GM19099 (cell line): ENCODE results near the gene CRB1.

Experiments
- POLR2A ChIP-seq: IDR thresholded peaks from 3 replicates; pipeline ENCODE4 v1.6.1; 2011; ENCODE audit warnings: low read depth; ENCODE audit not compliant: insufficient read length; ENCODE audit errors: extremely low read depth

CRB1 gene

DNA sequence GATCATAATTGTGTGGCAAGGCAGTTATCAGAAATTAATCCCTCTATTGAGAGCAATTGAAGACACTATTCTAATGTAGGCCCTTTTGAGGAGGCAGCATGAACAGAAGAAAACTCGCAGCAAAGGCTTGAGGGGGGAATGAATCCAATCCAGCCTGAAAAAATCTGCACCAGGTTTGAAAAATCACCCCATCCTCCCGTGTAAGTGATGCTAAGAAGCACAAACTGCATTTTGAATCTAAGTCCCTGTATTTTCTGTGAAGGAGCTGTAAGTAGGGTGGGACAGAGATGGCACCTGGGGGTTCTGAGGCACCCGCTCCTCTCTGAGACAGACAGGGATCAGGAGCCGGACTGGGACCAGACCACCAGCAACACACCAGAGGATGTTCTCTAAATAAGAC, at the start of gene CRB1:
TSS of gene CRB1 (plus strand) at position 241 of the 400 bp plus-strand sequence. CDS start 161 bp downstream, outside the sequence.
- TF ChIP-seq POLR2A, result no peak

DNA sequence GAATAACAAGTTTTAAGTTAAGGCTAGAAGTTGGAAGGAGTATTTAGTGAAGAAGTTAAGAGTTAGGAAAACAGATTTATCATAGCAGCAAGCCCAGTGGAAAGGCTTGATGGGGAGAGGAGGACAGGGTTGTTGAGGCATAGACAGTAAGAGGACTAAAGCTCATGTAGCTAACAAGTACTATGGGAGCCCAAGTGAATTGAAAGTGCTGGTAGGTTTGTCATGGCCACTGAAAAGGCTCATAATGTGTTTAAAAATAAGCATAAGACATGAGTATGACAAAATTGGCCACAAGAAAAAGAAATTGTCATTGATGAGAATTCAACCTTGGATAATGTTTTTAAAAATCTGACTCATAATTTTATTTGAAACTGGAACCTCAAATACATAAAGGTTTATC, 49.2 kb upstream of the CRB1 start:
- TF ChIP-seq POLR2A, result no peak

DNA sequence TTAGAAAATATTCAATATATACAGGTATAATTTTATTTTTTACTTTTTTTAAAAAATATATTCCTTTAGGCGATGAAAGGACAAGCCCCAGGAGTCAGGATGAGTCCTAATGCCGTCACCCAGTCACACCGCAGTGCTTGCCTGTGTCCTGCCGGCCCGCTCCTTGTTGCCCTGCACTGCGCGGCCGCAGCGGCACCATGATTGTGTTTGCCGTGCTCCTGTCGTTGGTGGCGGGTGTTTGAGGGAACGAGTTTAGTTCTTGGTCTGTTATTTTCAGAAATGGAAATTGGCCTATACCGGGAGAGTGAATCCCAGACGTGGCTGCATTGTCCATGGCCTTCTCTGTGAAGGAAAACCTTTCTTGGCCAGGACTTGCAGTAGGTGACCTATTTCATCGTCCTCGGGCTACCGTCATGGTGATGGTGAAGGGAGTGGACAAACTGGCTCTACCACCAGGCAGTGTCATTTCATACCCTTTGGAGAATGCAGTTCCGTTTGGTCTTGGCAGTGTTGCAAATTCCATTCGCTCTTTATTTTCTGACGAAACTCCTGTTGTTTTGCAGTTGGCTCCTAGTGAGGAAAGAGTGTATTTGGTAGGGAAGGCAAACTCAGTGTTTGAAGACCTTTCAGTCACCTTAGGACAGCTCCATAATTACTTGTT, 45.9 kb upstream of the CRB1 start:
- TF ChIP-seq POLR2A, result no peak

DNA sequence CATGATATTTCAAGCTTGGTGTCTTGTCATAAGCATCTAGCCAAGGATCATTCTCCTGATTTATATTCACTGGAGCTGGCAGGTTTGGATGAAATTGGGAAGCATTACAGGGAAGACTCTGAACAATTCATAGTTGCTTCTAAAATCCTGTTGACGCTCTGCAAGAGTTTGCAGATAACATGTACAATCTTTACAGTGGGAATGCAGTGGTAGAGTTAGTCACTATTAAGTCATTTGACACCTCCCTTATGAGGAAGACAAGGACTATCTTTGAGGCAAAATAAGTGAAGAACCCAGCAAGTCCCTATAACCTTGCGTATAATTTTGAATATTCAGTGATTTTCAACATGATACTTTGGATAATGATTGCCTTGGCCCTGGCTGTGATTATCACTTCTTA, 45.3 kb upstream of the CRB1 start:
- TF ChIP-seq POLR2A, result no peak

DNA sequence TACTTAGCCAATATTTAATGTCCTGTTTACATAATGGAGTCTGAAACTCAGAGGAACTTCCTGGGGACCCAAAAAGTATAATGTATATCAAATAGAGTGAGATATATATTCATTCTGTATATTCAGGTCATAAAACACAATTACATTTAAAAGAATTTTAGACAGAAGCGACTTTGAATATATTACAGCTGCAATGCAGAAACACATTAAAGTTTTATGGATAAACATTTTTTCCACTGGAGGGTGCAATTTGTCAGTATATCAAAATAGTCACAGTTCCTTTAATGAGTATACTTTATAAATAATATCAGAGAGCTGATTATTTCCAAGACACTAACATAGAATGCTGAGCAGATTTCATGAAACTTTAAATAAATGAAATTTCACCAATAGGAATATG, 43.9 kb upstream of the CRB1 start:
- TF ChIP-seq POLR2A, result no peak

DNA sequence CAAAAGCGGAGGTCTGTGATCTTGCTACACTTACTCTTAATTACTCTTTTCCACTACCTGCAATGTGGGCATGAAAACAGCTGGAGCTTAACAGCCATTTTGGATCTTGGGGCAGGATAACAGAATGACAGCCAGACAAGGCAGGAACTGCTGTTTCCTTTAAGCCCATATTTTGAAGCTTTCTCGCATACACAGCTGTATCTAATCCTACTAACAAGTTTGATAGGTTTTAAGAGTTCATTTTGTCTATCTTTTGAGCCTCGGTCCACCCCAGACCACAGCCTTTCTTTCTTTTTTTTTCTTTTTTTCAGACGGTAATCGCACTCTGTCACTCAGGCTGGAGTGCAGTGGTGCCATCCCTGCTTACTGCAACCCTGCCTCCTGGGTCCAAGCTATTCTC, 42.4 kb upstream of the CRB1 start:
- TF ChIP-seq POLR2A, result no peak

DNA sequence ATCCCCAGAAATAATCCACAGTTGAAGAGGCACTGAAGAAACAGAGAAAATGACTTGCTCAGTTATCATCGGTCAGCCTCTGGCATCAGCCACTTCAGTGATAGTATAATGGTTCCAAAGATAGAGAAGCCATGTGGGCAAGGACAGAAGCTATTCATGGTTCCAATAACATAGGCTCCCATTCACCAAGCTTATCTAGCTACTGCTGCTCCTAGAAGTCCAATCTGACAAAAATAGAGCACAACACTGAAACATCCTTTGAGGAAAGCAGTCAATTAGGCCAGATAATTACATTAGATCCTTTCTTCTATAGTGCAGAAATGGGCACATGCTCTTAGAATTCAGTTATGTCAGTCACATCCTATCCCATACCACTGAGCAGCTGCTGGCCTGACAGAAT, 33.5 kb upstream of the CRB1 start:
- TF ChIP-seq POLR2A, result no peak

DNA sequence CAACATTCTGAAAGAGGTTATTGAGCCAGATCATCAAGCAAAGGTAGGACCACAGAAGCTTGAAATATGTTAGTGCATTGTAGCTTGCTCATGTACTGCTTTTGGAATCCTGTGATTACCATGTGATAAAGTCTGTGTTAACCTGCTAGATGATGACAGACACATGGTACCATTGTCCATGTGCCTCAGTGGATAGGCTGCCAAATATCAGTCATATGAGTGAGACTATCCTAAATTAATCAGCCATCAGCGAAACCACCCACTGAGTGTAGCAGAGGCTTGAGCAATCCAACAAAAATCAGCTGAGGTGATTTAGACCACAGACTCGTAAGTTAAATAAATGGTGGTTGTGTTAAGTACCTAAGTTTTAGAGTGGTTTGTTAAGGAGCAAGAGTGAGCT, 32.7 kb upstream of the CRB1 start:
- no peak for TF ChIP-seq POLR2A

DNA sequence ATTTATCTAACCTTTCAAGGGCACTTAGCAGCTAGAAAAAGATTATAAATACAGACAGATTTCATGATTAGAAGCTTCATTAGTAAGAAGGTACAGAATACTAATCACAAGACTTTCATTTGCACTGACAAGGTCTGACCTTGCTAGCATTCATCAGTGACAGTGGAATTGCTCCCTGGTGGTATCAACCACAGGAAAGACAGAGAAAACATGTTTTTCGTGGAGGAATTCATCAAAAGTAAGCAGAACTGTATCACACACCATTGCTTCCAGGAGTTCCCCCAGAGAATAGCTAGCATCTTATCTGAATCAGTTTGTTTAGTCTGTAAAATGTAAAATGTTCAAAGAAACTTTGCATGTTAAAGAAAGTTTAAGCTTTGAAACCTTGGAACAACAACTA, 20.6 kb upstream of the CRB1 start:
- no peak for TF ChIP-seq POLR2A

DNA sequence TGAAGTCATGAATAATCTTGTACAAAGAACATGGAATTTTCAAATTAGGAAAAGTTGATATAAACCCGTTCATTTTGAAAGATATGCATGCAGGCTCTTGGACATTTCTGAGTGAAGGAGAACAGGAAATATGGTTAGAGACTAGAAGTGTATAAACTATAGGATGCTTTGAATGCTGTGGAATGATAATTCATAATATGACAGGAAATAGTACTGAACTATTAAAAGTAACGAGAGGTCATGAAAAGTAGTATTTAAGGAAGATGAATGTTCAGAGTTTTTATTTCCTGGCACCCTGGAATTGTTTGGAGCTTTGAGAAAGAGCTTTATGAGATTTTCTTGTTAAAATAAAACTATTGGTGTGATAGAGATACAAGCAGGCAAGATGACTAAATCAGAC, 18.7 kb upstream of the CRB1 start:
- TF ChIP-seq POLR2A, result no peak

DNA sequence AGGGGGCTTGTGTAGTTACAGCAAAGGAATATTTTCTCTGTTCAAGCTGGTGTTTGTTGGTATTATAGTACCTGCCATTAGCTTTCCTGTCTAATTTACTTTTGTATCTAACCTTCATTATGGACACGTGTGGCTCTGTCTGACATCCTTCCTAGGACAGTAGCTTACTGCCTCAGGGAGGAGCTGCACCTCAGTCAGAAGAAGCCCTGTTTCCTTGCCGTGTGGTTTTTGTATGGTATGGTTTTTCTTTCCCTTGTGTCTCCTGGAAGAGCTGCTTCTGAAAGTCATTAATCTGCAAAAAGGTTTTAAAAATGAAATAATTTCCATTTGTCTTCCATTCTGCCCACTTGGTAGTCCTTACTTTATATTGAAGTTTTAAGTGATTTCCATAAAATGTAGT, 17.4 kb upstream of the CRB1 start:
- TF ChIP-seq POLR2A, result no peak

DNA sequence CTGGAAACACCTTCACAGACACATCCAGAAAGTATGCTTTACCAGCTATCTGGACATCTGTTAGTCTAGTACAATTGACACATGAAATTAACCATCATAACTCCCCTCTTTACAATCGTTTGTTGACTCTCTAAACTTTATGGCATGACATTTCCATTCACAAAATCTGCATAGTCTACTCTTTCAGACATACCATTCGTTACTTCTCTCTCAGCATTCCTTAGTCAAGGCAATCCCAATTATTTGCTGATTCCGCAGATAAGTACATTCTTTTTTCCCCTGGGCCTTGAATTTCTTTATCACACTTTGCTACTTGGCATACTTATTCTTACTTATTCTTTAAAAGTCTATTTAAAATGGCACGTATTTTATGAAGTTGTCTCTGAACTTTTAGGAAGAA, 15.1 kb upstream of the CRB1 start:
- no peak for TF ChIP-seq POLR2A

DNA sequence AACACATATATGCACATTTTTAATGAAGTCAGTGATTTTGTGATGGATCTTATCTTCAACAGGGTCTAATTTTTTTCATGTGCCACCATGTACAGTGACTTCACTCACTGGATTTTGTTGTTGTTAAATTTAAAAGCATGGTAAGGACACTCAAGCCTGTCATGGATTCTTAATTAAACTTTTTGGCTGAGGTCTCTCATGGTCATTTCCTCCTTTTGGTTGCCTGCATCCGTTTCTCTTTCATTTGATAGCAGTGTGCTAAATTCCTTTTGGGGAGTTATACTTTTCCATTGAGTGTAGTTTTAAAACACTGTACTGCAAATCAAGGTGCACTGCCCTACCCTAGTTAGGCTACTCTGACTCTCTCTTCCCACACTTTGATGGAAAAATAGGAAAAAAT, 13.2 kb upstream of the CRB1 start:
- TF ChIP-seq POLR2A, result no peak

DNA sequence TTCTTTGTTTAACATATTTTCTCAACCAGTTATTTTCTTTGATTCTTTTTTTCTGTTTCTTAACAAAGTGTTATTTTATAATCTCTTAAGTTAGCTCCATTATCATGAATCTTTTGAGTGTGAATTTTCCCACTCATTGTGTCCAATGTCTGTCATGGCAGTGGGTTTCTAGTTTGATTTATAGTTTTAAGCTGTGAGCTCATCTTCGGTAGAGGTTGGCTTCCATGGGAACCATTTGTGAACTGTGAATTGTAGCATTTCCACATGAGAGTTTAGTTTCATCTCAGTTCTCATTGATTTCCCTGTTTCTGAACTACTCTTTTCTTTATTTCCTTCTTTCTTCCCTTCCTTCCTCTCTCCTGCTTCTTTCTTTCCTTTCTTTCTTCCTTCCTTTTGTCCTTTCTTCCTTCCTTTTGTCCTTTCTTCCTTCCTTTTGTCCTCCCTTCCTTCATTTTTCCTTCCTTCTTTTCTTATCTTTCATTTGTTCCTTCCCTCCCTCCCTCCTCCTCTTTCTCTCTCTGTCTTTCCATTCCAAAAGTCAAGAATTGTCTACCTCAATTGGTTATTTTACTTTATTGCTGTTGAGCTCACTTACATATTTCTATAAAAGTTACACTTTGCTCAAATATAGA, 3.0 kb upstream of the CRB1 start:
- TF ChIP-seq POLR2A, result no peak

DNA sequence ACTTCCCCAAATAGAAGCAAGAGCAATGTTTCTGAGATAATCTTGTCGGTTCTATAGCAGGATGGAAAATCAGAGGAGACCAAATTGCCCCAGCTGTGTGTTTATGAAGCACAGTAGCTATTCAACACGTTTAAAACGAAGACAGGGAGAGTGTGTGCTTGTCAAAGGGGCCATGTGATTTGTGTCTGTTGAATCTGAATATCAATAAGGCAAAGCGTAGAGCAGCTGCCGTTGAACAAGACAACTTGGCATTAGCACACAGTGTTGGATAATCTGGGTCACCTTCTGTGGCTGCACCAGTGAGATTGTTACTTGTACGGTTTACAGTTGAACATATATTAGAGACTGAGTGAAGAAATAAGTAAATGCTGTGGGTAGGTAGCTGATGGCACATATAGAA, 1.0 kb downstream of the CRB1 start:
- no peak for TF ChIP-seq POLR2A

DNA sequence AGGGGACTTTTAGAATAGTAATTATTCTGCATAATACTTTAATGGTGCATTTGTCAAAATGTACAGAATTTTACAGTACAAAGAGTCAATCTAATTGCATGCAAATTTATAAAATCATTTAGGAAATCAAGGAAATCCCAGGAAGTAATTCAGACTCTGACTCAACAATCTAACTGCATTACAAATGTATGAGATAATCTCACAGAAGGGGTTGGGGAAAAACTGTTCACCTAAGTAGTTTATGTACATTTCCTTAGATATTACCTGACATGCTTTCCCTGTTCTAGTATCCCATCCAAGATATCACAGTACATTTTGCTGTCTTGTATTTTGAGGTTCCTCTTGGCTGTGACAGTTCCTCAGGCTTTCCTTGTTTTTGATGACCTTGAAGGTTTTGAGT, 4.7 kb downstream of the CRB1 start:
- no peak for TF ChIP-seq POLR2A

DNA sequence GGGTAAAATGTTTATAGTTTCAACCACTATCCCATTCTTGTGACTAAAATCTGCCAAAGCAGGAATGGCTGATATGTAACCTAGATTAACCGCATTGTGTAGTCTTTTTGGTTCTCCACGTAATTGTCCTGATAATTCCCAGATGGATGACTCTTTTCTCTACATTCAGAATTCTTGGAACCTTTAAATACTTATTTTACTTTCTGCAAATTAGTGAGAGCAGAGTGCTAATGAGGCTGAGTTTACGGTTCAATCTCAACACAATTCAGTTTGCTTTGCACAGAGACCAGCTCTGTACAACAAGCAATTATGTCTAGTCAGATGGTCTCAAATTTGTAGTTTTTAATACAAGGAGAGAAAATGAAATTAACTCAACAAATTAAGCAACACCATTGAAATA, 9.1 kb downstream of the CRB1 start:
- no peak for TF ChIP-seq POLR2A
